Measurements from ENCODE around the gene NACA.
"Not testable (repeated sequence)": the region's sequence is repeated elsewhere in the genome, so short reads cannot be mapped to it uniquely, and the experiment has no call there.

Gene NACA
- total RNA-seq, result 303 to 571 (median 482) reads per million in 9 experiments

DNA sequence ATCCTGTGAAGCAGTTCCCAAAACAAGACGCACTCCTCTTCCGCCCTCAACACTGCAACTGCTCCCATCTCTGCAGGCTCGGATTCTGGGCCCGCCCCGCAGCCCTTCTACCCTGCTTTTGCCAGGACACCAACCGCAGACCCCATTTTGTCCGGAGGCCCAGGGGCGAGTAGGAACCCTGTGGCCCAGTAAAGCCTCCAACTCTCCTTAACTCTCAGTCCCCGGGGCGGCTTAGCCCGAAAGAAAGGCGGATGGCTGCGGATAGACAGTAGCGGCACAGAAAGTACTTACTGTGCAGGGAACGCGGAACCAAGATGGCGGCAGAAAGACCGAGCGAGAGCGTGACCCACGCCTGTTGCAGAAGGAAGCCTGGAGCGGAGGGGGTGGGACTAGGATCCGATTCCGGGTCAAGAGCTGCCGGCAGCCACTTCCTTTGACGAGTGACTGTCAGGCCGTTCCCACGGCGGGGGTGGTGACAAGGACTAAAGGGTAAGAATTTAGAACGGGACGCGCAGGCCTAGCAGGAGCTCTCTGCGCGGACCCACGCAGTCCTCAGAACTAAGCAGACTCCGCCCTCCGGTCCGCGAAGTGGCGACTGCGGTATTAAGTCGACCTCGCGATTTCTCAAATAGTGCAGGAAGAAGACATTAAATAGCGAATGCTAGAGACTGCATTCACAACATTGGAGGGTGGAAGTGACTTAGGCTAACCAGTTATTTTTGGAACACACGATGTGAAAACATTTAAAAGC is at the start of gene NACA:
Gene NACA, minus strand, starts transcription at position 328 of the 751 bp plus-strand sequence. CDS start 778 bp downstream, outside the sequence.
- no peaks in the 10 kb centered on the region for H3K9me3 Mint-ChIP-seq
- H3K27me3 Mint-ChIP-seq, result no peaks in the 10 kb centered on the region
- DNase-seq, result peak; percentile 93 to 96 (median 95)
- H3K4me3 Mint-ChIP-seq, result peak within 1 kb of the TSS; percentile 97 to 98
- peak within 1 kb of the TSS; percentile 95 to 97 for H3K27ac Mint-ChIP-seq
- H3K4me1 Mint-ChIP-seq (ENCODE audit: low read depth in 2 of 2), result peaks cover 44 to 53% of the 10 kb centered on the region in 2 donors
- peaks cover 14% of the 10 kb centered on the region for H3K36me3 Mint-ChIP-seq (ENCODE audit: insufficient read depth)
- ATAC-seq (replicated peaks), result peak; percentile 92

- Mint-ChIP-seq H3K27ac (no peak overlapping the region), H3K4me3 (no peak overlapping the region), H3K36me3 (ENCODE audit: insufficient read depth) (no peaks in the 10 kb centered on the region), H3K27me3 (no peaks in the 10 kb centered on the region), H3K4me1 (ENCODE audit: low read depth in 2 of 2) (no peaks in the 10 kb centered on the region), H3K9me3 (no peaks in the 10 kb centered on the region)
- no peak for DNase-seq
- ATAC-seq (replicated peaks), result no peak
Measured at GRCh38 chr12:56773113-56773512, 48.0 kb upstream of the NACA start.

DNA sequence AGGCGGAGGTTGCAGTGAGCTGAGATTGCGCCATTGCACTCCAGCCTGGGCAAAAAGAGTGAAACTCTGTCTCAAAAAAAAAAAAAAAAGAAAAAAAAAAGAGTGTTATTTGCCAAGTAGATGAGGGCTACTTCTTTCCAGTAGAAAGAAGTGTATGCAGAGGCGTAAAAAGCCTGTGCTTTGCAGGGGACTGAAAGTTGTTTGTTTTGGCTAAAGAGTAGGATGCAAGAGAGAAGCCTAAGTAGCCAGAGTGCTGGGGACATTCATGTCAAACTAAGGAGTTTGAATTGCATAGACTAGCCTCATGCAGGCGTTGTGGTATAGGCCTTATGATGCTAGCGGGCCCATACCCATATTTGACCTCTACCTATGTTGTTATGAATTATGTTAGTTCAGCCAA is 47.5 kb upstream of the NACA start:
- Mint-ChIP-seq H3K9me3 (no peaks in the 10 kb centered on the region), H3K27ac (no peak overlapping the region), H3K4me3 (no peak overlapping the region), H3K36me3 (ENCODE audit: insufficient read depth) (no peaks in the 10 kb centered on the region), H3K4me1 (ENCODE audit: low read depth in 2 of 2) (no peaks in the 10 kb centered on the region), H3K27me3 (no peaks in the 10 kb centered on the region)
- DNase-seq (no peak), ATAC-seq (replicated peaks) (no peak)

GRCh38 chr12:56769868-56770267 is 44.8 kb upstream of the NACA start:
- H3K27me3 Mint-ChIP-seq, result no peaks in the 10 kb centered on the region
- ATAC-seq (replicated peaks) (no peak), DNase-seq (no peak)
- no peak overlapping the region for H3K4me3 Mint-ChIP-seq
- H3K27ac Mint-ChIP-seq, result no peak overlapping the region
- no peaks in the 10 kb centered on the region for H3K36me3 Mint-ChIP-seq (ENCODE audit: insufficient read depth)
- H3K4me1 Mint-ChIP-seq (ENCODE audit: low read depth in 2 of 2), result no peaks in the 10 kb centered on the region
- H3K9me3 Mint-ChIP-seq, result no peaks in the 10 kb centered on the region

GRCh38 chr12:56768424-56768823 is 43.3 kb upstream of the NACA start:
- no peak overlapping the region for H3K27ac Mint-ChIP-seq
- H3K9me3 Mint-ChIP-seq, result no peaks in the 10 kb centered on the region
- H3K4me3 Mint-ChIP-seq, result no peak overlapping the region
- ATAC-seq (replicated peaks) (no peak), DNase-seq (no peak)
- H3K4me1 Mint-ChIP-seq (ENCODE audit: low read depth in 2 of 2), result no peaks in the 10 kb centered on the region
- H3K27me3 Mint-ChIP-seq, result no peaks in the 10 kb centered on the region
- H3K36me3 Mint-ChIP-seq (ENCODE audit: insufficient read depth), result no peaks in the 10 kb centered on the region

- ATAC-seq (replicated peaks) (peak; percentile 40), DNase-seq (no peak)
- H3K27ac Mint-ChIP-seq, result no peak overlapping the region
- H3K36me3 Mint-ChIP-seq (ENCODE audit: insufficient read depth), result no peaks in the 10 kb centered on the region
- H3K4me1 Mint-ChIP-seq (ENCODE audit: low read depth in 2 of 2), result no peaks in the 10 kb centered on the region
- no peaks in the 10 kb centered on the region for H3K9me3 Mint-ChIP-seq
- H3K4me3 Mint-ChIP-seq, result no peak overlapping the region
- no peaks in the 10 kb centered on the region for H3K27me3 Mint-ChIP-seq
Measured at GRCh38 chr12:56766535-56766934, 41.4 kb upstream of the NACA start.

DNA sequence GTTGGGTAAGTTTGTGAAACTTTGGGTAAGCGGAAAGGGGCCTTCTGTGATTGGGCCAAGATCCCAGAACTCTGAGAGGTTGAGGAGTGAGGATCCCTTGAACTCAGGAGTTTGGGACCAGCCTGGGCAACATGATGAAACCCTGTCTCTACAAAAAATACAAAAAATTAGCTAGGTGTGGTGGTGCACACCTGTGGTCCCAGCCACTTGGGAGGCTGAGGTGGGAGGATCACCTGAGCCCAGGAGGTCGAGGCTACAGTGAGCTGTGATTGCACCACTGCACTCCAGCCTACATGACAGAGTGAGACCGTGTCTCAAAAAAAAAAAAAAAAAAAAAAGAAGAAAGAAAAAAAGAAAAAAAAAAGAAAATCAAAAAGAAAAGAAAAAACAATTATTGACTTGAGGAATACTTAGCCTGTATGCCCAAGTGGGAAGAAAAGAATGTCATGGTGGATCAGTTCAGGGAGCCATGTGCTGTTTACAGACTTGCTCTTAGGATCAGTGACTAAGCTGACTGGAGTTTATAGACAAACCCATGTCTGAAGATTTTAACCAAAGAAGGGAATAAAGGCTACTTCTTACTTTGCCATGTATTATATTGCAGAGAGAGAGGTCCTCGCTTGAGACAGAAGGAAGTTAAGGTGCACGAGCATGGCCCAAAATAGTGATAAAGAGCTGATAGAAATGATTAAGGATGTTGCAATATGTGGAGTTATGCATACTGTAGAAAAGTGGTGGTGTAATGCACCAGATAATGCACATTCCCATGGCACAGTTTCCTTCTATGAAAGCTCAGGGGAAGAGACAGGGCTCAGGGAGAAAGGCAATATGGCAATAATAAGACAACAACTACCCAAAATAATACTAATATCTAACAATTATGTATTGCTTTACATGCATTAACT is 38.9 kb upstream of the NACA start:
- DNase-seq (no peak), ATAC-seq (replicated peaks) (no peak)
- no peaks in the 10 kb centered on the region for H3K4me1 Mint-ChIP-seq (ENCODE audit: low read depth in 2 of 2)
- no peak overlapping the region for H3K4me3 Mint-ChIP-seq
- no peaks in the 10 kb centered on the region for H3K9me3 Mint-ChIP-seq
- peaks cover 7 to 9% of the 10 kb centered on the region in 2 donors for H3K27me3 Mint-ChIP-seq
- H3K36me3 Mint-ChIP-seq (ENCODE audit: insufficient read depth), result no peaks in the 10 kb centered on the region
- no peak overlapping the region for H3K27ac Mint-ChIP-seq

GRCh38 chr12:56761812-56762211 is 36.7 kb upstream of the NACA start:
- Mint-ChIP-seq H3K27me3 (peaks cover 9 to 14% of the 10 kb centered on the region in 2 donors), H3K4me1 (ENCODE audit: low read depth in 2 of 2) (no peaks in the 10 kb centered on the region), H3K9me3 (no peaks in the 10 kb centered on the region), H3K27ac (no peak overlapping the region), H3K4me3 (no peak overlapping the region), H3K36me3 (ENCODE audit: insufficient read depth) (no peaks in the 10 kb centered on the region)
- DNase-seq (no peak), ATAC-seq (replicated peaks) (no peak)

- no peaks in the 10 kb centered on the region for H3K36me3 Mint-ChIP-seq (ENCODE audit: insufficient read depth)
- DNase-seq (no peak), ATAC-seq (replicated peaks) (no peak)
- no peaks in the 10 kb centered on the region for H3K4me1 Mint-ChIP-seq (ENCODE audit: low read depth in 2 of 2)
- peaks cover 9 to 14% of the 10 kb centered on the region in 2 donors for H3K27me3 Mint-ChIP-seq
- H3K4me3 Mint-ChIP-seq, result no peak overlapping the region
- H3K9me3 Mint-ChIP-seq, result no peaks in the 10 kb centered on the region
- H3K27ac Mint-ChIP-seq, result no peak overlapping the region
Measured at GRCh38 chr12:56760460-56760859, 35.4 kb upstream of the NACA start.

DNA sequence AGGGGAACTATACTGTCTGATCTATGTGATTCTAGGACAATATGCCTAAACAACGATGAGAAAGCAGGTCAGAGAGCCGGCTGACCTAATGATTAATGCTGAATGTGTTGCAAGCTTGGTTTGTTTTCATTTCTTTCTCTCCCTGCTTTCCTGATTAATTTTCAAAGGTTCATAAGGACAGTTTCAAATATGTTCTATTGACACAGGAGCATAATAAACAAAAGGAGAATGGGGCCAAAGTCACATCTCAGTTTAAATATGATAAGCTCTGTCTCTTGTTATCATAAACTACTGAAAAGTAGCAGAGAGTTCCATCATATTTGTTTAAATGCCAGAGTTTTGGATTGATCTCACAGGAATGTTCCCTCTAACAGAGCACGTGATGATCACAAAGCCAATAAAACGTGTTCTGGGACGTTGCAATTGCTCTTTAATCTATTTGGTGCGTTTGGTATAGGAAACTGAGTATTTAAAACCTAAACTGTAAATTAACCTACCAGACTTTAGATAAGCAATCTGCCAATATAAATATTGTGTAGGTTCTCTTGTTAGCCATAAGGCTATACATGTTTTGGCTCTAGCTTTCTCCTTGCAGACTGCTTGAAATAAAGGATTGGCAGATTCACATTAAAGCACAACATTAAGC is 34.3 kb upstream of the NACA start:
- no peaks in the 10 kb centered on the region for H3K4me1 Mint-ChIP-seq (ENCODE audit: low read depth in 2 of 2)
- H3K9me3 Mint-ChIP-seq, result no peaks in the 10 kb centered on the region
- peaks cover 9 to 14% of the 10 kb centered on the region in 2 donors for H3K27me3 Mint-ChIP-seq
- DNase-seq (no peak), ATAC-seq (replicated peaks) (no peak)
- H3K36me3 Mint-ChIP-seq (ENCODE audit: insufficient read depth), result no peaks in the 10 kb centered on the region
- H3K4me3 Mint-ChIP-seq, result no peak overlapping the region
- no peak overlapping the region for H3K27ac Mint-ChIP-seq

GRCh38 chr12:56758728-56759262 is 33.7 kb upstream of the NACA start:
- no peak overlapping the region for H3K27ac Mint-ChIP-seq
- H3K9me3 Mint-ChIP-seq, result no peaks in the 10 kb centered on the region
- DNase-seq (no peak), ATAC-seq (replicated peaks) (no peak)
- peaks cover 9 to 14% of the 10 kb centered on the region in 2 donors for H3K27me3 Mint-ChIP-seq
- H3K4me1 Mint-ChIP-seq (ENCODE audit: low read depth in 2 of 2), result no peaks in the 10 kb centered on the region
- H3K4me3 Mint-ChIP-seq, result no peak overlapping the region
- H3K36me3 Mint-ChIP-seq (ENCODE audit: insufficient read depth), result no peaks in the 10 kb centered on the region

DNA sequence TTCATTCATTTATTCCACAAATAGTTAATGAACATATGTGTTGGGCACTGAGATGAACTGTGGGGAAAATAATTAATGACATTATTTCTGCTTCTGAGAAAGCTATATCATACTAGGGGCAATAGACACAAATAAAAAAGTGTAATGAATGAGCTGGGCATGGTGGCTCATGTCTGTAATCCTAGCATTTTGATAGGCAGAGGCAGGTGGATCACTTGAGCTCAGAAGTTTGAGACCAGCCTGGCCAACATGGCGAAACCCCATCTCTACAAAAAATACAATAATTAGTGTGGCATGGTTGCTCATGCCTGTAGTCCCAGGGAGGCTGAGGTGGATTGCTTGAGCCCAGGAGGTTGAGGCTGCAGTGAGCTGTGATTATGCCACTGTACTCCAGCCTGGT is 32.9 kb upstream of the NACA start:
- not testable (repeated sequence) for H3K4me3 Mint-ChIP-seq; H3K9me3 Mint-ChIP-seq; H3K27ac Mint-ChIP-seq; DNase-seq; ATAC-seq (replicated peaks); H3K4me1 Mint-ChIP-seq (ENCODE audit: low read depth in 2 of 2); H3K36me3 Mint-ChIP-seq (ENCODE audit: insufficient read depth)
- peaks cover 9 to 14% of the 10 kb centered on the region in 2 donors for H3K27me3 Mint-ChIP-seq

GRCh38 chr12:56753566-56753965 is 28.5 kb upstream of the NACA start:
- no peak for ATAC-seq (replicated peaks)
- peak overlapping the region in 1 of 2 donors; percentile 25 for H3K4me3 Mint-ChIP-seq
- peaks cover 0 to 2% of the 10 kb centered on the region in 2 donors for H3K27me3 Mint-ChIP-seq
- no peak for DNase-seq
- H3K9me3 Mint-ChIP-seq, result no peaks in the 10 kb centered on the region
- peaks cover 10% of the 10 kb centered on the region for H3K36me3 Mint-ChIP-seq (ENCODE audit: insufficient read depth)
- H3K27ac Mint-ChIP-seq, result no peak overlapping the region
- peaks cover 9 to 23% of the 10 kb centered on the region in 2 donors for H3K4me1 Mint-ChIP-seq (ENCODE audit: low read depth in 2 of 2)

Measured in effector memory CD8-positive, alpha-beta T cell (primary cell).